Endothelial cell of umbilical vein (primary cell): Measurements from ENCODE around the gene AP4B1. TPM values are rescaled to one million over a fixed set of nuclear protein-coding genes. Genes with fewer than 3 reads are reported as not detected.

Experiments used
- BruUV-seq: library from RNA; stranded (reverse); fragments of 400-500 nt; replicated peaks from 2 replicates; lab custom pipeline; 2021; lab: Mats Ljungman, UMichigan
- CTCF ChIA-PET: fragments of 300-600, 350-600 bp; sonication (Branson Sonifier 250); formaldehyde crosslinking; loops from one replicate; lab custom pipeline; 2021; ENCODE audit warnings: antibody characterized with exemption, inconsistent platforms; lab: Charles Lee
- POLR2A ChIA-PET: fragments of 300-600, 350-600 bp; sonication (Branson Sonifier 250); formaldehyde crosslinking; loops from one replicate; lab custom pipeline; 2021; ENCODE audit warnings: antibody characterized with exemption, inconsistent platforms; lab: Charles Lee
- DNase-seq: peaks from one replicate; pipeline ENCODE4 v3.0.0-alpha.2; 2011; ENCODE audit warnings: low read depth, low spot score
- FAIRE-seq: peaks from 2 replicates; lab custom pipeline; 2011; peaks lifted over from hg19 to GRCh38; lab: Jason Lieb, UNC
- H2AFZ ChIP-seq: 2 replicates; pipeline ENCODE4 v1.6.0; 2012; ENCODE audit warnings: low read depth, low read length, control low read depth, inconsistent platforms
- H3K27ac ChIP-seq: 2 replicates; pipeline ENCODE4 v1.5.1; 2011; ENCODE audit warnings: low read depth, mild to moderate bottlenecking, control low read depth, low read length, moderate library complexity; ENCODE audit not compliant: insufficient read depth
- H3K27me3 ChIP-seq, 2 experiments: 2 replicates each; pipeline versions ENCODE4 v1.6.0 to v1.6.1; 2011; ENCODE audit warnings: low read length in 2 of 2, mixed read lengths in 1 of 2; ENCODE audit not compliant: control insufficient read depth in 2 of 2, insufficient read depth in 2 of 2
- H3K36me3 ChIP-seq, 2 experiments: 2 replicates in 1 of 2; 3 replicates in 1 of 2; pipeline ENCODE4 v1.5.1; 2011; ENCODE audit warnings: low read length in 2 of 2, mild to moderate bottlenecking in 1 of 2, moderate library complexity in 1 of 2; ENCODE audit not compliant: control insufficient read depth in 2 of 2, insufficient read depth in 2 of 2; ENCODE audit errors: extremely low read depth in 1 of 2
- H3K4me1 ChIP-seq: 3 replicates; pipeline ENCODE4 v1.5.1; 2011; ENCODE audit warnings: mild to moderate bottlenecking, low read length; ENCODE audit not compliant: control insufficient read depth, insufficient read depth; ENCODE audit errors: extremely low read depth
- H3K4me2 ChIP-seq: 2 replicates; pipeline ENCODE4 v1.6.1; 2011; ENCODE audit warnings: low read length, control low read depth, mixed read lengths; ENCODE audit not compliant: insufficient read depth
- H3K4me3 ChIP-seq, 3 experiments: fragments of 200-600 bp in 1 of 3; sonication (generic), shearing (Covaris generic) in 1 of 3; replicated peaks in 1 of 3; 2 replicates each; pipeline ENCODE4 v1.5.1; 2011 to 2016; ENCODE audit warnings: control low read depth in 3 of 3, low read length in 3 of 3, mild to moderate bottlenecking in 2 of 3, inconsistent platforms in 1 of 3, low read depth in 1 of 3, moderate library complexity in 1 of 3; ENCODE audit not compliant: insufficient read depth in 1 of 3
- H3K79me2 ChIP-seq: 2 replicates; pipeline ENCODE4 v1.6.0; 2012; ENCODE audit warnings: low read length, inconsistent platforms; ENCODE audit not compliant: control insufficient read depth, insufficient read depth
- H3K9ac ChIP-seq: replicated peaks from 2 replicates; pipeline ENCODE3; 2011; ENCODE audit warnings: low read length, control low read depth; ENCODE audit not compliant: insufficient read depth; ENCODE audit errors: extremely low read depth
- H3K9me1 ChIP-seq: replicated peaks from 3 replicates; pipeline ENCODE4 v1.6.0; 2011; ENCODE audit warnings: mild to moderate bottlenecking, low read length; ENCODE audit not compliant: control insufficient read depth, insufficient read depth; ENCODE audit errors: extremely low read depth
- H3K9me3 ChIP-seq: replicated peaks from 2 replicates; pipeline ENCODE4 v1.5.1; 2012; ENCODE audit warnings: low read length, inconsistent platforms; ENCODE audit not compliant: control insufficient read depth, insufficient read depth
- H4K20me1 ChIP-seq: replicated peaks from 2 replicates; pipeline ENCODE3; 2011; ENCODE audit warnings: mild to moderate bottlenecking, low read length; ENCODE audit not compliant: control insufficient read depth, insufficient read depth; ENCODE audit errors: extremely low read depth
- CTCF ChIP-seq, 2 donors: IDR thresholded peaks; 1 replicate in 1 of 2; 2 replicates in 1 of 2; pipeline ENCODE4 v1.5.1; 2011; ENCODE audit warnings: low read length in 2 of 2, mild to moderate bottlenecking in 2 of 2, moderate library complexity in 2 of 2, control low read depth in 1 of 2, inconsistent platforms in 1 of 2, low read depth in 1 of 2; ENCODE audit not compliant: insufficient read depth in 1 of 2; ENCODE audit errors: extremely low read depth in 1 of 2
- EZH2 ChIP-seq: IDR thresholded peaks from 2 replicates; pipeline ENCODE4 v1.6.1; 2012; ENCODE audit warnings: borderline replicate concordance, low read depth, mild to moderate bottlenecking, moderate library complexity, low read length, inconsistent platforms; ENCODE audit not compliant: severe bottlenecking
- FOS ChIP-seq: IDR thresholded peaks from 2 replicates; pipeline ENCODE4 v1.6.1; 2011; ENCODE audit warnings: mild to moderate bottlenecking, low read length, moderate library complexity, borderline replicate concordance; ENCODE audit not compliant: insufficient read depth
- GATA2 ChIP-seq: IDR thresholded peaks from 2 replicates; pipeline ENCODE4 v1.7.0; 2011; ENCODE audit warnings: low read depth, mild to moderate bottlenecking, moderate library complexity, mixed read lengths, low read length; ENCODE audit not compliant: insufficient read length, insufficient read depth
- JUN ChIP-seq: IDR thresholded peaks from 2 replicates; pipeline ENCODE4 v1.6.1; 2011; ENCODE audit warnings: borderline replicate concordance, low read depth; ENCODE audit not compliant: insufficient read length, insufficient read depth
- MYC ChIP-seq: IDR thresholded peaks from one replicate; pipeline ENCODE4 v1.6.1; 2011; ENCODE audit warnings: mild to moderate bottlenecking, low read depth, low read length
- POLR2A ChIP-seq: IDR thresholded peaks from 2 replicates; pipeline ENCODE4 v1.6.1; 2012; ENCODE audit warnings: low read depth, mild to moderate bottlenecking, control low read depth, low read length
- POLR2AphosphoS5 ChIP-seq: IDR thresholded peaks from 2 replicates; pipeline ENCODE4 v1.6.1; 2012; ENCODE audit warnings: low read depth, mild to moderate bottlenecking, control low read depth, low read length, moderate library complexity; ENCODE audit not compliant: insufficient read depth
- dilution Hi-C: fragments of 300-500 bp; cut with MboI; formaldehyde crosslinking; loops from one replicate; pipeline ENCODE4 v1.15.0; 2019; ENCODE audit warnings: low sequenced_read_pairs; ENCODE audit not compliant: extremely low pct_ligation_motif_present
- intact Hi-C: fragments of 100-400 bp; cut with micrococcal nuclease; formaldehyde crosslinking; loops from one replicate; pipeline ENCODE4 v1.10.0; 2022
- polyA plus RNA-seq, 4 experiments: library from polyadenylated mRNA; depleted of rRNA in 3 of 4; stranded (reverse) in 3 of 4; unstranded in 1 of 4; fragments of >200 nt; gene quantifications; 2 replicates each; pipeline versions ENCODE4 v1.2.1 to v1.2.3, GENCODE V29; 2011 to 2012; ENCODE audit warnings: missing spikeins in 1 of 4
- total RNA-seq: library from RNA; stranded (reverse); gene quantifications from 2 replicates; pipeline ENCODE4 v1.2.3, GENCODE V29; 2021
- TF ChIP-seq, protein P1 (sequence below): IDR thresholded peaks from 2 replicates; pipeline ENCODE4 v1.6.1; 2011; ENCODE audit not compliant: insufficient read depth, insufficient read length

AP4B1 gene
- total and polyA plus RNA-seq, 2 donors (not counting 3 experiments of a cell fraction or from before 2014, with no cell fraction given): 21.9 to 33.0 TPM

DNA sequence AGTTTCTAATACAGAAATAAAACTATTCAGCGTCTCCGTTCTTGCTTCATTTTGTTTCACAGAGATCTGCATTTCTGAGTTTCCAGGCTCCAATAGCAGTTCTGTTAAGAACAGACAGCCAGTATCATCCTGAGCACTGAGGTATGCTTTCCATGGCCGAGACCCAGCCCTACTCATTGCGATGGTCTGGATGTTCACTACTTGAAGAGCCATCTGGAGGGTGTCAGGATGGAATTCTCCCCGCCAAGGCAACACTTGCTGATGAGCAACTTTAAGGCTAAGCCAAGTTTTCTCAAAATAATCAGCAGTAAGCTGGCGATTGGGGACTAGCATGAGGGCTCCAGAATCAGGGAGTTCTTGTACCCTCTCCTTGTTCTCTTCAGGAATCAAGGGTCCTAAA, 9.5 kb downstream of the AP4B1 start:
- no peaks in the 10 kb centered on the region for H3K9me1 ChIP-seq
- H3K9ac ChIP-seq: no peak overlapping the region
- H4K20me1 ChIP-seq: no peaks in the 10 kb centered on the region
- FAIRE-seq (no peak), DNase-seq (no peak)
- BruUV-seq: no TSS peak
- TF ChIP-seq FOS (no peak), POLR2AphosphoS5 (no peak), GATA2 (no peak), JUN (no peak), POLR2A (no peak), MYC (no peak), CTCF (IDR thresholded peaks at IDR 0.05; ENCODE audit: extremely low read depth in 1 of 2, insufficient read depth in 1 of 2, low read depth in 1 of 2, low read length in 2 of 2) (no peak), EZH2 (no peak)
- TF ChIP-seq, protein P1, sequence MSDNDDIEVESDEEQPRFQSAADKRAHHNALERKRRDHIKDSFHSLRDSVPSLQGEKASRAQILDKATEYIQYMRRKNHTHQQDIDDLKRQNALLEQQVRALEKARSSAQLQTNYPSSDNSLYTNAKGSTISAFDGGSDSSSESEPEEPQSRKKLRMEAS: no peak
- H3K9me3 ChIP-seq: no peaks in the 10 kb centered on the region
- no peak overlapping the region for H3K27ac ChIP-seq
- dilution Hi-C loops (no loop called here), intact Hi-C loops (no loop called here)
- H3K27me3 ChIP-seq: no peaks in the 10 kb centered on the region
- no peaks in the 10 kb centered on the region for H3K79me2 ChIP-seq
- ChIA-PET CTCF (interaction anchor here (0.6 to 2.2 kb wide), 4 partner anchors 9 to 755 kb away, joined by 3 to 11 read pairs (median 4); partner anchors contain the start of gene AP4B1), POLR2A (no interaction called here)
- peaks cover 5% of the 10 kb centered on the region for H3K4me1 ChIP-seq
- H3K4me3 ChIP-seq: no peak overlapping the region
- peaks cover 13 to 17% of the 10 kb centered on the region in 2 experiments for H3K36me3 ChIP-seq
- no peak overlapping the region for H2AFZ ChIP-seq
- H3K4me2 ChIP-seq: no peak overlapping the region
